KMS-11 (cell line): ENCODE results near the gene DSG4.
"Not testable (repeated sequence)": the region's sequence is repeated elsewhere in the genome, so short reads cannot be mapped to it uniquely, and the experiment has no call there.

ENCODE experiments used
- H2AFZ ChIP-seq: fragments of 200-600 bp; sonication (generic); 2 replicates; pipeline ENCODE4 v1.6.1; 2016; ENCODE audit warnings: antibody characterized with exemption, mixed run types, low read depth
- H3K27ac ChIP-seq: fragments of 200-600 bp; sonication (generic); 2 replicates; pipeline ENCODE4 v1.6.1; 2016; ENCODE audit warnings: mild to moderate bottlenecking, mixed run types
- H3K27me3 ChIP-seq: fragments of 200-600 bp; sonication (generic); 2 replicates; pipeline ENCODE4 v1.6.1; 2017; ENCODE audit warnings: mild to moderate bottlenecking, low read depth, mixed run types, moderate library complexity; ENCODE audit not compliant: insufficient read depth
- H3K36me3 ChIP-seq: fragments of 200-600 bp; sonication (generic); 2 replicates; pipeline ENCODE4 v1.6.1; 2017; ENCODE audit warnings: mild to moderate bottlenecking, mixed run types; ENCODE audit not compliant: insufficient read depth
- H3K4me1 ChIP-seq: fragments of 200-600 bp; sonication (generic); 2 replicates; pipeline ENCODE4 v1.6.1; 2016; ENCODE audit warnings: mild to moderate bottlenecking, low read depth, mixed run types; ENCODE audit not compliant: poor library complexity, severe bottlenecking
- H3K4me2 ChIP-seq: fragments of 200-600 bp; sonication (generic); 2 replicates; pipeline ENCODE4 v1.7.0; 2016; ENCODE audit warnings: mild to moderate bottlenecking, mixed run types
- H3K4me3 ChIP-seq: fragments of 200-600 bp; sonication (generic); IDR thresholded peaks from 2 replicates; pipeline ENCODE4 v1.6.1; 2017; ENCODE audit warnings: low read depth, low read length, mixed read lengths; ENCODE audit not compliant: insufficient read depth
- H3K79me2 ChIP-seq: fragments of 200-600 bp; sonication (generic); 2 replicates; pipeline ENCODE4 v1.6.1; 2016; ENCODE audit warnings: low read depth, mixed run types; ENCODE audit not compliant: insufficient read depth
- H3K9ac ChIP-seq: fragments of 200-600 bp; sonication (generic); 2 replicates; pipeline ENCODE4 v1.6.1; 2016; ENCODE audit warnings: mild to moderate bottlenecking, mixed run types
- H4K20me1 ChIP-seq: fragments of 200-600 bp; sonication (generic); 2 replicates; pipeline ENCODE4 v1.6.1; 2016; ENCODE audit warnings: mild to moderate bottlenecking, mixed run types; ENCODE audit not compliant: insufficient read depth
- CTCF ChIP-seq: fragments of 200-600 bp; sonication (generic); conservative IDR thresholded peaks from 2 replicates; pipeline ENCODE4 v1.6.1; 2017; ENCODE audit warnings: low read depth, mild to moderate bottlenecking, antibody characterized with exemption, low read length, moderate library complexity, mixed read lengths

DSG4 gene

GRCh38 chr18:31376477-31376876, at the start of gene DSG4:
Gene DSG4 (plus strand): TSS chr18:31376777. CDS start chr18:31376912, 135 bp downstream.
- no peak within 1 kb of the TSS for H2AFZ ChIP-seq
- H3K4me1 ChIP-seq: no peaks in the 10 kb centered on the region
- no peak within 1 kb of the TSS for H3K4me3 ChIP-seq
- no peak within 1 kb of the TSS for H3K9ac ChIP-seq
- H3K27me3 ChIP-seq: no peaks in the 10 kb centered on the region
- H3K4me2 ChIP-seq: no peak within 1 kb of the TSS
- no peak within 1 kb of the TSS for H3K27ac ChIP-seq
- H3K36me3 ChIP-seq: no peaks in the 10 kb centered on the region
- H3K79me2 ChIP-seq: no peaks in the 10 kb centered on the region
- H4K20me1 ChIP-seq: no peaks in the 10 kb centered on the region; the same call in 1 of the 2 replicates
- TF ChIP-seq CTCF: no peak

GRCh38 chr18:31329787-31330438, 46.7 kb upstream of the DSG4 start:
- H3K4me2 ChIP-seq: no peak overlapping the region
- no peaks in the 10 kb centered on the region for H3K27me3 ChIP-seq
- no peak overlapping the region for H3K4me3 ChIP-seq
- no peak for TF ChIP-seq CTCF
- no peaks in the 10 kb centered on the region for H3K36me3 ChIP-seq
- H3K79me2 ChIP-seq: no peaks in the 10 kb centered on the region
- no peak overlapping the region for H2AFZ ChIP-seq
- no peaks in the 10 kb centered on the region for H4K20me1 ChIP-seq
- no peak overlapping the region for H3K9ac ChIP-seq
- no peak overlapping the region for H3K27ac ChIP-seq
- no peaks in the 10 kb centered on the region for H3K4me1 ChIP-seq

DNA sequence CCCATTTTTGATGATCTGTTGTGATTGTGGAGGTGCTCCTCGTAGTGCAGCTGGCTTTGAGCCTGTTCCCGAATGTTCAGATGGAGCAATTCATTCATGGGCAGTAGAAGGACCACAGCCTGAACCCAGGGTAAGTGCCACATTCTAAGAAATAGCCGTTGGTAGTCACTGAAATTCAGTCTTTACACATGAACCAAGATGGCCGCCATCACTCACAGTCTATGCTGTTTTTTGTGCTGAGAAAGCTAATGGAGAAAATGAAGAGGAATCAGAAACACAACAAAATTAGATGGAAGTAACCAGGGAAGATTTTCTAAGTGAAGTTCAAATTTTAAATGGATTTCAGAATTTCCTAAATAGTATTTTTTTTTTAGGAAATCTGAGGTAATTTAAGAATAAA, 33.1 kb upstream of the DSG4 start:
- Histone ChIP-seq H3K4me1 (no peaks in the 10 kb centered on the region), H3K27me3 (no peaks in the 10 kb centered on the region), H3K27ac (no peak overlapping the region), H3K79me2 (no peaks in the 10 kb centered on the region), H3K4me2 (no peak overlapping the region), H3K36me3 (no peaks in the 10 kb centered on the region), H2AFZ (no peak overlapping the region), H3K9ac (no peak overlapping the region), H4K20me1 (no peaks in the 10 kb centered on the region), H3K4me3 (no peak overlapping the region)
- TF ChIP-seq CTCF: no peak

DNA sequence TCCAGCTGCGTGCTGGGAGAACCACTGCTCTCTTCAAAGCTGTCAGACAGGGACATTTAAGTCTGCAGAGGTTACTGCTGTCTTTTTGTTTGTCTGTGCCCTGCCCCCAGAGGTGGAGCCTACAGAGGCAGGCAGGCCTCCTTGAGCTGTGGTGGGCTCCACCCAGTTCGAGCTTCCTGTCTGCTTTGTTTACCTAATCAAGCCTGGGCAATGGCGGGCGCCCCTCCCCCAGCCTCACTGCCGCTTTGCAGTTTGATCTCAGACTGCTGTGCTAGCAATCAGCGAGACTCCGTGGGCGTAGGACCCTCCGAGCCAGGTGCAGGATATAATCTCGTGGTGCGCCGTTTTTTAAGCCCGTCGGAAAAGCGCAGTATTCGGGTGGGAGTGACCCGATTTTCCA, 23.2 kb upstream of the DSG4 start:
- H3K79me2 ChIP-seq, H2AFZ ChIP-seq, H4K20me1 ChIP-seq, H3K27ac ChIP-seq, H3K36me3 ChIP-seq, H3K4me3 ChIP-seq, H3K4me1 ChIP-seq, H3K27me3 ChIP-seq, H3K4me2 ChIP-seq, H3K9ac ChIP-seq: not testable (repeated sequence)

GRCh38 chr18:31354990-31355389, 21.6 kb upstream of the DSG4 start:
- H3K79me2 ChIP-seq: no peaks in the 10 kb centered on the region
- no peak overlapping the region for H2AFZ ChIP-seq
- no peak for TF ChIP-seq CTCF
- no peak overlapping the region for H3K4me3 ChIP-seq
- no peaks in the 10 kb centered on the region for H3K27me3 ChIP-seq
- no peak overlapping the region for H3K4me2 ChIP-seq
- H4K20me1 ChIP-seq: no peaks in the 10 kb centered on the region
- H3K36me3 ChIP-seq: no peaks in the 10 kb centered on the region
- no peaks in the 10 kb centered on the region for H3K4me1 ChIP-seq
- no peak overlapping the region for H3K27ac ChIP-seq
- H3K9ac ChIP-seq: no peak overlapping the region
